ENCODE measurements around the gene CHCHD1.
"Not testable (repeated sequence)": the region's sequence is repeated elsewhere in the genome, so short reads cannot be mapped to it uniquely, and the experiment has no call there.

CHCHD1 gene

DNA sequence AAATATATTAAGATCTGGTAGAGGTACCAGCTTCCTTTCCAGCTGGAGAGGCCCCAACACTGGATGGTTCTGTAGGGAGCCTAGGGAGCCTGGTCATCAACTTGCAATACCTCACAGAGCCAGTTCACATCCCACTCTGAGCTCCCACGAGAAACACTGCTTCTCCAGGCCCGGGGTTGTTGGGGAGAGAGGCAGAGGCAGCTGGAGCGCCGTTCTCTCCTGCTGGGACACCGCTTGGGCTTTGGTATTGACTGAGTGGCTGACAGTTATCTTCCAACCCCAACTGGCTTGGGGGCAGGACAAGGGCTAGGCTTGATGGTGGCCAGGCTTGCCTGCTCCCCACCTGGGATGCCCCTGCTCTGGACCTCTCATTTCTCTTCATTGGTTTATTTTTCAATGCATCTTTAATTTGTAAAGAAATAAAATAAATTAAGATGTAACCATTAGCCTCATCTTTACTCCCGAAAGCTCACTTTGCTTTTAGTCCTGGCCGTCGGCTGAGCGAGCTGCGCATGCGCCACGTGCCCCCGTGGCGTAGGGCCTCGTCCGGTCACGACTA is 10.0 kb upstream of the CHCHD1 start:
- no peak for DNase-seq

DNA sequence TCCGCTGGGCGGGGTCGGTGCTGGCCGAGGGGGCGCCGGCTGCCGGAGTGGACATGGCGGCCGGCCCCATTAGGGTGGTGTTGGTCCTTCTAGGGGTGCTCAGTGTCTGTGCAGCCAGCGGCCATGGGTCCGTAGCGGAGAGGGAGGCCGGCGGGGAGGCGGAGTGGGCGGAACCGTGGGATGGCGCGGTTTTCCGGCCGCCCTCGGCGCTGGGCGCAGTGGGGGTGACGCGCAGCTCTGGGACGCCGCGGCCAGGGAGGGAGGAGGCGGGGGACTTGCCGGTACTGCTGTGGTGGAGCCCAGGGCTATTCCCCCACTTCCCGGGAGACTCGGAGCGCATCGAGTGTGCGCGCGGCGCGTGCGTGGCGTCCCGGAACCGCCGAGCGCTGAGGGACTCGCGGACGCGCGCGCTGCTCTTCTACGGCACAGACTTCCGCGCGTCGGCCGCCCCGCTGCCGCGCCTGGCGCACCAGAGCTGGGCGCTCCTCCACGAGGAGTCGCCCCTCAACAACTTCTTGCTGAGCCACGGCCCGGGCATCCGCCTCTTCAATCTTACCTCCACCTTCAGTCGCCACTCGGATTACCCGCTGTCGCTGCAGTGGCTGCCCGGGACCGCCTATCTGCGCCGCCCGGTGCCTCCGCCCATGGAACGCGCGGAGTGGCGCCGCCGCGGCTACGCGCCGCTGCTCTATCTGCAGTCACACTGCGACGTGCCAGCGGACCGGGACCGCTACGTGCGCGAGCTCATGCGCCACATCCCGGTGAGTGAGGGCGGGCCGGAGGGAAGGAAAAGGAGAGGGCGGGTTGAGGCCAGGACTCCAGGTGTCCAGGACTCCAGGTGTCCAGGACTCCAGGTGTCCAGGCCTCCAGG is 9.3 kb upstream of the CHCHD1 start:
- peak; percentile 80 for DNase-seq

DNA sequence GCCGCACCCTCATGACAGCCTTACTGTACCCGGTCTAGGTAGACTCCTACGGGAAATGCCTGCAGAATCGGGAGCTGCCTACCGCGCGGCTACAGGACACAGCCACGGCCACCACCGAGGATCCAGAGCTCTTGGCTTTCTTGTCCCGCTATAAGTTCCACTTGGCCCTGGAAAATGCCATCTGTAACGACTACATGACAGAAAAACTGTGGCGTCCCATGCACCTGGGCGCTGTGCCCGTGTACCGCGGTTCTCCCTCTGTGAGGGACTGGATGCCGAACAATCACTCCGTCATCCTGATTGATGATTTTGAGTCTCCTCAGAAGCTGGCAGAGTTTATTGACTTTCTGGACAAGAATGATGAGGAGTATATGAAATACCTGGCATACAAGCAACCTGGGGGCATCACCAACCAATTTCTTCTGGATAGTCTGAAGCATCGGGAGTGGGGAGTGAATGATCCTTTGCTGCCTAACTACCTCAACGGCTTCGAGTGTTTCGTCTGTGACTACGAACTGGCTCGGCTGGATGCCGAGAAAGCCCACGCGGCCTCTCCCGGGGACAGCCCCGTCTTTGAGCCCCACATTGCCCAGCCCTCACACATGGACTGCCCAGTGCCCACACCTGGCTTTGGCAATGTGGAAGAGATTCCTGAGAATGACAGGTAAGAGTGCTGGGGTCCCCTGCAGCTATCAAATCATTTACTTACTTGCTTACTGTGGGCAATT is 8.5 kb upstream of the CHCHD1 start:
- DNase-seq: no peak

DNA sequence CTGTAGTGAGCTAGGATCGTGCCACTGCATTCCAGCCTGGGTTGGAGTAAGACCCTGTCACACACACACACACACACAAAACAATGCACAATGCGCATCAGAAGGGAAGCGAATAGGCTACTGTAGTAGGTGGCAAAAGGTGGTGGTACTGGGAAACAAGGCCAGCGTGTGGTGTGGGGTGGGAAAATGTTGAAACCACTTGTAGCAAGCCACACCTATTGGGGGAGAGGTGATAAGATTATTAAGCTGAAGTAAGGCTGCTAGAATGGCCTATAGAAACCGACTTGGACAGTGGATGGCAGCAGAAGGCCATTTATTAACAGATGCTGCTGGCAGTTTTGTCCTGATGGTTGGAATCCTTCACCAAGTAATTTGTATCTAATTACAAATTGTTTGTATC is 7.2 kb upstream of the CHCHD1 start:
- peak; percentile 22 for DNase-seq

DNA sequence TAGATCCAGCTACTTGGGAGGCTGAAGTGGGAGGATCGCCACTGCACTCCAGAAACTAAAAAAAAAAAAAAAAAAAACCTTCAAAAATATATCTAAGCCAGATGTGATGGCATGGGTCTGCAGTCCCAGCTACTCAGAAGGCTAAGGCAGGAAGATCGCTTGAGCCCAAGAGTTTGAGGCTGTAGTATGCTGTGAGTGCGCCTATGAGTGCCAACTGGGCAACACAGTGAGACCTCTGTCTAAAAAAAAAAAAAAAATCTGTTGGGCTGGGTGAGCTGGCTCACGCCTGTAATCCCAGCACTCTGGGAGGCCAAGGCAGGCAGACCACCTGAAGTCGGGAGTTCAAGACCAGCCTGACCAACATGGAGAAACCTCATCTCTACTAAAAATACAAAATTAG is 2.8 kb upstream of the CHCHD1 start:
- DNase-seq: no peak

DNA sequence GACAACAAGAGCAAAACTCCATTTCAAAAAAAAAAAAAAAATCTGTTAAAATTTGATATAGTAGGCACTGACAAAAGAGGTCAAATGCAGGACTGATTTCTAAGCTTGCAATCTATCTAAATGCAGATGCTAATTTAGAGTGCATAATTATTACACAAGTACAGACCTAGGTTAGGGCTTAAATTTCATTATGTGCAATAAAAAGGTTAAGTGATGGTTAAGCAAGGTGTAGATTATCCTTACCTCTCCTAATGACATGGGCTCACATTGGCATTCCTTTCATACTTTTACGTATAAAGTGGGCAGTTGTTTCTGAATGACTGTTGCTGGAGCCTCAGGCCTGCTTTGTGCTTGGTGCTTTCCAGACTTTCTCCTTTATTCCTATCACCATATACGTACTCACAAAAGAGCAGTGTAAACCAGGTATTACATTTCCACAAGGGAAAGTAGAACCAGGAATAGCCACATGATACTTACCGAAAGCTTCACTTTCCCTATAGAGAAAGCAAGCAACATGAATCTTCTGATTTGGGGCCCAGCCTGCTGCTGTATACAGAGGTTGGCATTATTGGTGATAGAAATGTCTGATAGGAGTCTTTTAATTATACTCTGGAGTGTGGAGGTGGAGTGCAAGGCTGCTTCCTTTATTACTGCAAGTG is 2.2 kb upstream of the CHCHD1 start:
- no peak for DNase-seq

DNA sequence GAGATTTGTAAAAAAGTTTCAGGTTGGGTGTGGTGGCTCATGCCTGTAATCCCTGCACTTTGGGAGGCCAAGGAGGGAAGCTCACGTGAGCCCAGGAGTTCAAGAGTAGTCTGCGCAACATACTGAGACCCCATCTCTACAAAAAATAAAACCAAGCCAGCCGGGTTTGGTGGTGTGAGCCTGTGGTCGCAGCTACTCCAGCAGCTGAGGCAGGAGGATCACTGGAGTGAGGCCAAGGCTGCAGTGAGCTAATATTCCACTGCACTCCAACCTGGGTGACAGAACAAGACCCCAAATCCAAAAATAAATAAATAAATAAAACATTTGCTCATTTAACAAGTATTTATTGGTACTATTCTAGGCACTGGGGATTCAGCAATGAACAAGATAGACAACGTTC is 1.5 kb upstream of the CHCHD1 start:
- DNase-seq: no peak

DNA sequence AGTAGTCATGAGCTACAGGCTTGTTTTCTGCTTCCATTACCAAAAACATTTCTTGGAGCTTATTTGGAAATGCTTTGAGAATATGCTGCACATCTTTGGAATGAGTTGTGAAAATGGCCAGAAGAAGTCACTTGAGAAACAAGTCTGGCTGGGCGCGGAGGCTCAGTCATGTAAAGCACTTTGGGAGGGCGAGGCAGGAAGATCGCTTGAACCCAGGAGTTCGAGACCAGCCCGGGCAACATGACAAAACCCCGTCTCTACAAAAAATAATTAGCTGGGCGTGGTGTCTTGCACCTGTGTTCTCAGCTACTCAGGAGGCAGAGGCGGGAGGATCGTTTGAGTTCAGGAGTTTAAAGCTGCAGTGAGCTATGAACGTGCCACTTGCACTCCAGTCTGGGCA is 882 bp upstream of the CHCHD1 start:
- no peak for DNase-seq

DNA sequence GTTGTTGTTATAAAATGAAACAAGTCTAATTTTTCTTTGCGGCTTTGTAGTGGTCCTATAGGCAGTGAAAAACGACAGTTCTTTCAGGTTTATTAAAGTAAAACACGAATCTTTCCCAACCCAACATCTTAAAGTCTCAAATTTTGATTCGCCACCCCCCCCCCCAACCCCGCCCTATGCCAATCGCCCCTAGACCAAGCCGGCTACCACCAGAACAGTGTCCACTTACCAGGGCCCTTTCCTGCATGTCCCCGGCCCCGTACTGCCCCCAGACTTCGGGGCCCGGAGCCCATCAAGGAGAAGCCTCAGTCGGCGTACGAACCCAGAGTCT is 335 bp upstream of the CHCHD1 start:
- DNase-seq: no peak

DNA sequence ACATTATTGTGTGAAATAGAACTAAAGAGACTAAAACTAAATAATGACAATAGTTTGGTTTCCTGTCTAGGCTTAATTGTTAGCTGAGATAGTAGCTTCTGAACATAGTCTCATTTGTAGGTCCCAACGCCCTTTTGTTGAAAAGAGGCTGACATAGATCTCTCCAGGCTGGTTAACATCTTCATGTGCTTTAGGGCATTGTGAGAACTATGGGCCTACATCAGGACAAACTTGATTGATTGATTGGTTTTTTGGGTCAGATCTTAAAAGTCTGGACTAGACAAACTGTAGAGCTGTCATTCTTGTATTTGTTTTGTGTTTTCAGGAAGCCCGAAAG is 869 bp downstream of the CHCHD1 start:
- no peak for DNase-seq

DNA sequence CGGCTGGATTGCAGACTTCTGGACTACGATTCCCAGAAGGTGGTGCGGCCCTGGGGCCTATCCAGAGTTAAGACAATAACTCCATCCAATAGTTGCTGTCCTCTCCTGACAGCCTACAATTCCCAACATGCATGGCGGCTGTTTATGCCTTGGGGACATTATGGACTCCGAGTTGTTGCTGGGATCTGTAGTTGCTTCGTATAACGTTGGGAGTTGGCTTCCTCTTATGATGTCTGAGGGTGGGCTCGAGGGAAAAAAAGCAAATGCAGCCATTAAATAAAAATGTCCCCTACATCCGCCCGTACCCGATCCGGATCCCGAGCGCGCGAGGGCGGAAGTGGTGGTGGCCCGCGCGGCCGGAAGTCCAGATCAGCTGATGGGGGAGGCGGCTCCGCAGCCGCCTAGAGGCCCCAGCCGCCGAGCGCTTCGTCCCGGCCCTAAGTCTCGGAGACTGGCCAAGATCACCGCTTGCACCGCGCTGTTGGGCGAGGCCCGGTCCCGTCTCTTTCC is 3.4 kb downstream of the CHCHD1 start, which contains the start of gene ZSWIM8:
Gene ZSWIM8 (plus strand): TSS at position 396 of the 510 bp plus-strand sequence. CDS start 273 bp downstream, outside the sequence.
- DNase-seq: peak; percentile 98

DNA sequence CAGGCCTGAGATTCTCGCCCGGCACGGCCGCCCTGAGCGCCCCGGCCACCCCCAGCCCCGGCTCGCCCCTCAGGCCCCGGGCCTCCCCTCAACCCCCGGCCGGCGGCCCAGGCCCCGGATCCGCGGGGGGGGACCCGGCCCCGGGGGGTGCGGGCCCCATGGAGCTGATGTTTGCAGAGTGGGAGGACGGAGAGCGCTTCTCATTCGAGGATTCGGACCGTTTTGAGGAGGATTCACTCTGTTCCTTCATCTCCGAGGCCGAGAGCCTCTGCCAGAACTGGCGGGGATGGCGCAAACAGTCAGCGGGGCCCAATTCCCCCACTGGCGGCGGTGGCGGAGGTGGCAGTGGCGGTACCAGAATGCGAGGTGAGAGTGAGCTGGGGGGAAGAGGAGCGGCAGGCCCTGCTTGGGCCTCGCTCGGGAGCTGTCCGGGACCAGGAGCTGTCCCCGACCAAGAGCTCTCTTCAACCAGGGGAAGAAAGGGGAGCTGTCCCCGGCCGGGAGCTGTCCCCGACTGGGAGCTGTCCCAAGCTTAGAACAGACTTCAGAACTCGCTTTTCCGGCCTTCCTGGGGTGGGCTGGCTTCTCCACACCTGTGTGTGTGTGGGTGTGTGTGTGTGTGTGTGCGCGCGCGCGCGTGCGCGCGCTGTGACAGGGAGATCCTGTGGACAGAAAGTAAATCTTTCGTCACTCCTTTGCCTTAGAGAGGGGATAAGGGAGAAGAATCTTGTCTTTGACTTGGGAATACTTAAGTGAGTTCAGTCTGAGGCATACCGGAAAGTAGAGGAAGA is 4.1 kb downstream of the CHCHD1 start:
- peak; percentile 20 for DNase-seq

DNA sequence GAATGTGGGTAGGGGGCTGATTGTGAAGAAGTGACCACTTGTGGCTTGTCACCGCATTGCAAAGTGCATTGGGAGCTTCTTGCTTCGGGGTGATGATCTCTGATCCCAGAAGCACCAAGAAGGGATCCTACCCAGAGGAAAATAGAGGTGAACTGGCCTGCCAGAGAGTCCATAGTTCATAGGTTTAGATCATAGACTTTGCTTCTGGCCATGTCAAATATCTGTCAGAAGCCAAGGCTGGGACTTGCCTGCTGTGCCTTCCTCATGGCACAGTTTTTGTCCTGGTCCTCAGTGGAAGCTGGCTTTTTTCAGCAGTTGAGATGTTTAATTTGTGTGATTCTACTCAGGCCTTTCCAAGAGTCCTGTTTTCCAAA is 4.7 kb downstream of the CHCHD1 start:
- DNase-seq: no peak

DNA sequence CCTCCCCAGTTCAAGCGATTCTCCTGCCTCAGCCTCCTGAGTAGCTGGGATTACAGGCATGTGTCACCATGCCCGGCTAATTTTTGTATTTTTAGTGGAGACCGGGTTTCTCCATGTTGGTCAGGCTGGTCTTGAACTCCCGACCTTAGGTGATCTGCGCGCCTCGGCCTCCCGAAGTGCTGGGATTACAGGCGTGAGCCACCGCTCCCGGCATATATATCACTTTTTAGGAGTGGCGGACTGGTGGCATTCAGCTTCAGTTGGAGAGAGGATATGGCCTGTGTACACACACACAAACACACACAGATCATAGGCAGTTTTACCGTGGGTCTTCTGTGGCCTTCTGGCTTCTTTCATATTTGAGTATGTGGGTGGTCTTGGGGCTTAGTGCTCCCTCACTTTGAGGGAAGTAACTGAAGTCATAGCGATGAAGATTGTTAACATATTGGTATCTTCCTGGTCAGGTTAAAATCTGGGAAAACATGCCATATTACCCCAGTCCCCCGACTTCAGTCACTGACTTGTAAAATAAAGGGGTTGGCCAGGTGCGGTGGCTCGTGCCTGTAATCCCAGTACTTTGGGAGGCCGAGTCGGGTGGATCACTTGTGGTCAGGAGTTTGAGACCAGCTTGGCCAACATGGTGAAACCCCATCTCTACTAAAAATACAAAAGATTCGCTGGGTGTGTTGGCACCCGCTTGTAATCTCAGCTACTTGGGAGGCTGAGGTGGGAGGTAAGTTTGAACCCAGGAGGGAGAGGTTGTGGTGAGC is 5.4 kb downstream of the CHCHD1 start:
- DNase-seq: not testable (repeated sequence)

DNA sequence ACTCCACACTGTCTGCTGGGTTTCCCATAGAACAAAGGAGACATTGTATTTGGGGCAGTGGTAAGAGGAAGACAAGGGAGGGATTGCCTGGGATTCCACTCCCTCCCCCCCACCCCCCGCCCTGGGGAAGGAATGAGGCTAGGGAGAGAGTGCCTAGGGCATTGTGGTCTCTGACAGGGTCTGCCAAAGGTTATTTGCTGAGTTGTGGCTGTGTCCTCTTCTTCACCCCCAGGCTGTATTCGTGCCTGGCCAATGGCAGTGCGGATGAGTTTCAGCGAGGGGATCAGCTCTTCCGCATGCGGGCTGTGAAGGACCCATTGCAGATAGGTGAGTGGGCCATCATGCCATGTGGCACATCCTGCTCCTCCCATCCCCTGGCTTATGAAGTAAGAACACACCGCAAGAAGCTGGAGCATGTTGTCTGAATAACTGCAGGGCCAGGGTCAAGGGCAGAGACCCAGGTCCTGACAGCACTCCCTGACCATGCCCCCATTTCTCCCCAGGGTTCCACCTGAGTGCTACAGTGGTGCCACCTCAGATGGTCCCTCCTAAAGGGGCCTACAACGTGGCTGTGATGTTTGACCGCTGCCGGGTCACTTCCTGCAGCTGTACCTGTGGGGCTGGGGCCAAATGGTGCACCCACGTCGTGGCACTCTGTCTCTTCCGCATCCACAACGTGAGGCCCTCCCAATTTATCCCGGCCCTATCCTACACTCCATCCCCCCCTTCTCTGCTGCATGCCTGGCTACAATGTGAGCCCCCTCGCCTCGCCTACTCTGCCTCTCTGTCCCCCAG is 7.2 kb downstream of the CHCHD1 start:
- no peak for DNase-seq

DNA sequence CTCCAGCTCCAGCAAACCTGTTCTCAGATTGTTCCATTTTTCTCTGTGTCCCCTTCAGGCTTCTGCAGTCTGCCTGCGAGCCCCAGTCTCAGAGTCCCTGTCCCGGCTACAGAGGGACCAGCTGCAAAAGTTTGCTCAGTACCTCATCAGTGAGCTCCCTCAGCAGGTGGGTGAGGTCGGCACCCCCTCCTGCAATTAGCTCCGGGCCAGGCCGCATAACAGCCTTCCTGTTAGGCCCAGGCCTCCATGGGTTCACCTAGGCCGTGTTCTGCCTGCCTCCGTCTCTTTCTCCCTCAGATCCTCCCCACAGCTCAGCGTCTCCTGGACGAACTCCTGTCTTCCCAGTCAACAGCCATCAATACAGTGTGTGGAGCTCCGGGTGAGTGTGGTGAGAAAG is 7.8 kb downstream of the CHCHD1 start:
- no peak for DNase-seq

DNA sequence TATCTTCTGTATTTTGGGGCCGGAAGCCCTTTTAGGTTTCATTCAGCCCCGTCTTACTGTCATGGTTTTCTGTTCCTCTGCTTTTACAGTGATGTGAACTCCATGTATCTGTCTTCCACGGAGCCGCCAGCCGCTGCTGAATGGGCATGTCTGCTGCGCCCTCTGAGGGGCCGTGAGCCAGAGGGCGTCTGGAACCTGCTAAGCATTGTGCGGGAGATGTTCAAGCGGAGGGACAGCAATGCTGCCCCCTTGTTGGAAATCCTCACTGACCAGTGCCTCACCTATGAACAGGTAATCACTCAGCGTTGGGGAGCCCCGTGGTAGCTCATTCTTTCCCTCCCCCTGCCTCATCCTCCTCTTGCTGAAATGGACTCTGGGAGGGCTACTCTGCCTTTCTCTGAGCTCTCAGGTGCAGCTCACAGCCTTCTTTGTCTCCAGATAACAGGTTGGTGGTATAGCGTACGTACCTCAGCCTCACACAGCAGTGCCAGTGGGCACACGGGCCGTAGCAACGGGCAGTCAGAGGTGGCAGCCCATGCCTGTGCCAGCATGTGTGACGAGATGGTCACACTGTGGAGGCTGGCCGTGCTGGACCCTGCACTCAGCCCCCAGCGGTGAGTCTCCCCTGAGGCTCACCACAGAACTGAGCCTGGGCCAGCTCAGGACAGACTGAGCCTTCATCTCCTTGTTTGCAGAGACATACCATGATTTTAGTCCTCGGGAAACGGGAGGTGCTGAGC is 9.2 kb downstream of the CHCHD1 start:
- DNase-seq: no peak

DNA sequence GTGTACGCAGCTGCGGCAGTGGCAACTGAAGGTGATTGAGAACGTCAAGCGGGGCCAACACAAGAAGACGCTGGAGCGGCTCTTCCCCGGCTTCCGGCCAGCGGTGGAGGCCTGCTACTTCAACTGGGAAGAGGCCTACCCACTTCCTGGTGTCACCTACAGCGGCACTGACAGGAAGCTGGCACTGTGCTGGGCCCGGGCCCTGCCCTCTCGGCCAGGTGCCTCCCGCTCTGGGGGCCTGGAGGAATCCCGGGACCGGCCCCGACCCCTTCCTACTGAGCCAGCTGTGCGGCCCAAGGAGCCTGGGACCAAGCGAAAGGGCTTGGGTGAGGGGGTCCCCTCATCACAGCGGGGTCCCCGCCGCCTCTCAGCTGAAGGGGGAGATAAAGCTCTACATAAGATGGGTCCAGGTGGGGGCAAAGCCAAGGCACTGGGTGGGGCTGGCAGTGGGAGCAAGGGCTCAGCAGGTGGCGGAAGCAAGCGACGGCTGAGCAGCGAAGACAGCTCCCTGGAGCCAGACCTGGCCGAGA is 10.1 kb downstream of the CHCHD1 start:
- DNase-seq: no peak

DNA sequence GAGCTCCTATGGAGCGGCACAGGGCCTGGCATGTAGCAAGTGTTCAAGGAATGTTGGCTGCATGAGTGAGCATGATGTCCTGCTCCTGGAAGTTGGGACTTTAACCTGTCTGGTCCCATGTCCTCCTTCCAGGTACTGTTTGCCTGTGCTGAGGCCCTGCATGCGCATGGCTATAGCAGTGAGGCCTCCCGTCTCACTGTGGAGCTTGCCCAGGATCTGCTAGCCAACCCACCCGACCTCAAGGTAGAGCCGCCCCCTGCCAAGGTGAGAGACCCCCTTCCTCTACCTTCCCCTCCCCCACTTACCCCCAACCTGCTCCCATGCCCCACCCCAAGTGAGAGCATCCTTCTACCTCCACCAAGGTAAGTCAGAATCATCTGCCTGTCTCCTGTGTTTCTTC is 11.6 kb downstream of the CHCHD1 start:
- no peak for DNase-seq

DNA sequence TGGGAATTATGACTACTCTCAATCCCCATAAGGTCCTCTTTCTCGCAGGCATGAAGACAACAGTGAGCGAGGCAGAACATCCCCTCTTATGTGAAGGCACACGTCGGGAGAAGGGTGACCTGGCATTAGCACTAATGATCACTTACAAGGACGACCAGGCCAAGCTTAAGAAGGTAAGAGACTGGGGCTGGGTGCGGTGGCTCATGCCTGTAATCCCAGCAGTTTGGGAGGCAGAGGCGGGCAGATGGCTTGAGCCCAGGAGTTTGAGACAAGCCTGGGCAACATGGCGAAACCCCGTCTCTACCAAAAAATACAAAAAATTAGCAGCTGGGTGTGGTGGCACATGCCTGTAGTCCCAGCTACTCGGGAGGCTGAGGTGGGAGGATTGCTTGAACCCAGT is 13.6 kb downstream of the CHCHD1 start:
- DNase-seq: not testable (repeated sequence)
